H1 (cell line): Measurements from ENCODE around the gene TOMM5. TPM values are rescaled to one million over a fixed set of nuclear protein-coding genes. Genes with fewer than 3 reads are reported as not detected.

Source experiments
- CBX8 ChIP-seq: fragments of 300-800, 300-1000 bp; sonication (generic); IDR thresholded peaks from 2 replicates; pipeline ENCODE4 v1.7.1; 2016; ENCODE audit warnings: low read depth, low read length, borderline replicate concordance
- CTCF ChIP-seq, 3 experiments: IDR thresholded peaks; 1 replicate in 2 of 3; 2 replicates in 1 of 3; pipeline versions ENCODE4 v1.5.1 to v1.6.1; 2011; ENCODE audit warnings: low read length in 3 of 3, mild to moderate bottlenecking in 3 of 3, inconsistent platforms in 2 of 3, low read depth in 1 of 3, moderate library complexity in 1 of 3; ENCODE audit not compliant: insufficient read depth in 1 of 3; ENCODE audit errors: control extremely low read depth in 1 of 3
- EZH2 ChIP-seq: fragments of 200-600 bp; sonication (generic); IDR thresholded peaks from 2 replicates; pipeline ENCODE4 v1.7.1; 2012; ENCODE audit warnings: low read depth, mild to moderate bottlenecking, moderate library complexity, low read length, inconsistent platforms; ENCODE audit not compliant: severe bottlenecking
- FOSL1 ChIP-seq: IDR thresholded peaks from 2 replicates; pipeline ENCODE4 v1.6.1; 2011; ENCODE audit warnings: mild to moderate bottlenecking, low read depth, low read length, moderate library complexity; ENCODE audit not compliant: insufficient read depth
- GABPA ChIP-seq: IDR thresholded peaks from 2 replicates; pipeline ENCODE4 v1.6.1; 2011; ENCODE audit warnings: mild to moderate bottlenecking, low read length, moderate library complexity, borderline replicate concordance; ENCODE audit not compliant: insufficient read depth
- HDAC2 ChIP-seq, 2 experiments: fragments of 300-600 bp in 1 of 2; sonication (generic) in 1 of 2; IDR thresholded peaks; 2 replicates each; pipeline ENCODE4 v1.6.1; 2011 to 2012; ENCODE audit warnings: low read depth in 2 of 2, low read length in 2 of 2, mild to moderate bottlenecking in 2 of 2, moderate library complexity in 2 of 2, borderline replicate concordance in 1 of 2, inconsistent platforms in 1 of 2
- HDAC6 ChIP-seq: IDR thresholded peaks from one replicate; pipeline ENCODE4 v1.7.1; 2012; ENCODE audit warnings: low read depth, mild to moderate bottlenecking, inconsistent platforms, low read length, moderate library complexity
- MAX ChIP-seq: IDR thresholded peaks from 2 replicates; pipeline ENCODE4 v1.6.1; 2012; ENCODE audit warnings: inconsistent platforms
- NRF1 ChIP-seq: IDR thresholded peaks from 2 replicates; pipeline ENCODE4 v1.6.1; 2011; ENCODE audit warnings: mild to moderate bottlenecking, low read depth, low read length, improper control_type of control experiment
- POU5F1 ChIP-seq: IDR thresholded peaks from 2 replicates; pipeline ENCODE4 v1.6.1; 2011; ENCODE audit warnings: low read depth, mild to moderate bottlenecking, low read length, moderate library complexity
- TBP ChIP-seq: IDR thresholded peaks from 2 replicates; pipeline ENCODE4 v1.6.1; 2011; ENCODE audit warnings: low read depth, low read length, improper control_type of control experiment
- polyA plus RNA-seq, 7 experiments: library from polyadenylated mRNA; depleted of rRNA in 3 of 7; stranded (reverse) in 5 of 7; unstranded in 2 of 7; fragments of >200 nt in 5 of 7; fragments of 200-250 nt in 2 of 7; gene quantifications; 1 replicate in 5 of 7; 2 replicates in 1 of 7; 4 replicates in 1 of 7; pipeline versions ENCODE4 v1.2.1 to v1.2.3, GENCODE V29; 2011 to 2013; ENCODE audit warnings: missing spikeins in 2 of 7, mixed read lengths in 2 of 7
- total RNA-seq: library from RNA; stranded (reverse); fragmentation: NEBNext Ultra II Directional; extraction: Animal tissue kit (Norgen Biotek cat#: 25700); gene quantifications from 2 replicates; pipeline ENCODE4 v1.2.1, GENCODE V29; 2021

TOMM5 gene
- total and polyA plus RNA-seq, 2 of the 8 experiments (the other 6 are each of a cell fraction or from before 2014, with no cell fraction given), result 171 to 174 TPM

GRCh38 chr9:37565661-37566618 lies 26.5 kb downstream of the TOMM5 start (continued):
- TF ChIP-seq CTCF (IDR thresholded peaks at IDR 0.05; ENCODE audit: control extremely low read depth in 1 of 3, insufficient read depth in 1 of 3, low read depth in 1 of 3, low read length in 3 of 3), result no peak
- TF ChIP-seq GABPA, result no peak
- no peak for TF ChIP-seq HDAC6
- no peak for TF ChIP-seq FOSL1
- TF ChIP-seq CBX8, result no peak
- no peak for TF ChIP-seq POU5F1
- TF ChIP-seq TBP, result no peak
- TF ChIP-seq MAX, result no peak
- no peak for TF ChIP-seq NRF1
- TF ChIP-seq EZH2, result no peak
- TF ChIP-seq HDAC2 (IDR thresholded peaks at IDR 0.05; ENCODE audit: borderline replicate concordance in 1 of 2, low read depth in 2 of 2, low read length in 2 of 2), result no peak
